ENCODE results near the gene ZNF33B. TPM values are rescaled to one million over a fixed set of nuclear protein-coding genes. Genes with fewer than 3 reads are reported as not detected.

The ZNF33B gene
- total RNA-seq, 1 experiment from 2014 or later: 39.6 TPM

- Histone ChIP-seq H2BK12ac (ENCODE audit: insufficient read length, low read depth, low read length) (no peak overlapping the region), H3K79me1 (ENCODE audit: insufficient read depth, low read depth, low read length, poor library complexity, severe bottlenecking) (peaks cover 2% of the 10 kb centered on the region), H3K27me3 (ENCODE audit: insufficient read depth, low read length) (no peaks in the 10 kb centered on the region), H4K20me1 (ENCODE audit: control insufficient read depth, insufficient read depth, insufficient read length) (no peaks in the 10 kb centered on the region), H4K5ac (ENCODE audit: insufficient read length, low read depth, low read length) (no peak overlapping the region), H3K23me2 (ENCODE audit: insufficient read length, low read depth, low read length, poor library complexity, severe bottlenecking) (no peaks in the 10 kb centered on the region), H3K56ac (ENCODE audit: insufficient read length, low read depth, low read length) (no peak overlapping the region), H2AFZ (ENCODE audit: low read length) (no peak overlapping the region), H2BK5ac (ENCODE audit: insufficient read length, low read length) (no peak overlapping the region), H4K91ac (ENCODE audit: insufficient read length, low read depth, low read length) (no peak overlapping the region), H3K9ac (ENCODE audit: extremely low read depth, insufficient read length, low read length) (no peak overlapping the region), H3K4me2 (ENCODE audit: insufficient read depth, insufficient read length, low read length) (no peak overlapping the region), H3K9me3 (ENCODE audit: control insufficient read depth, low read depth, low read length) (no peaks in the 10 kb centered on the region), H2BK20ac (ENCODE audit: low read depth, low read length, poor library complexity, severe bottlenecking) (no peak overlapping the region), H4K8ac (replicated peaks; ENCODE audit: insufficient read length, low read depth, low read length) (no peak overlapping the region), H3K14ac (ENCODE audit: insufficient read depth, low read length) (no peak overlapping the region), H2BK15ac (ENCODE audit: low read depth, low read length) (no peak overlapping the region), H3K79me2 (ENCODE audit: insufficient read depth, low read length) (no peaks in the 10 kb centered on the region), H2BK120ac (ENCODE audit: low read depth, low read length, poor library complexity, severe bottlenecking) (no peak overlapping the region), H3K4ac (ENCODE audit: low read depth, low read length) (no peak overlapping the region), H3K4me1 (ENCODE audit: insufficient read depth, low read length) (no peaks in the 10 kb centered on the region), H3K18ac (ENCODE audit: insufficient read length, low read depth, low read length) (no peak overlapping the region), H2AK5ac (ENCODE audit: insufficient read length, low read length) (no peak overlapping the region), H3K27ac (ENCODE audit: insufficient read length, low read depth, low read length) (no peak overlapping the region), H3T11ph (ENCODE audit: low read length) (no peak overlapping the region), H3K23ac (ENCODE audit: insufficient read length, low read depth, low read length) (no peak overlapping the region)
- TF ChIP-seq CTCF (conservative IDR thresholded peaks at IDR 0.05): no peak
- Mint-ChIP-seq H3K27ac (no peak overlapping the region), H3K4me3 (no peak overlapping the region), H3K4me1 (no peaks in the 10 kb centered on the region), H3K36me3 (ENCODE audit: insufficient read depth in 1 of 3, low read depth in 3 of 3) (peaks cover 35 to 55% (median 49%) of the 10 kb centered on the region in 3 experiments), H3K9me3 (no peaks in the 10 kb centered on the region), H3K27me3 (ENCODE audit: low read depth) (no peaks in the 10 kb centered on the region)
- no CpG with 5 or more reads among the region's 4 CpGs for WGBS (ENCODE audit: extremely low coverage, insufficient read length, low lambda C conversion rate)
- no peak for DNase-seq
Observed at GRCh38 chr10:42618424-42618823, 19.9 kb downstream of the ZNF33B start.

Data from H9 (cell line).